Astrocyte (in vitro differentiated cells and primary cell): ENCODE data around the gene CIZ1.

Experiments
- EZH2 ChIP-seq: IDR thresholded peaks from 2 replicates; pipeline ENCODE4 v1.6.1; 2012; ENCODE audit warnings: mild to moderate bottlenecking, low read length, inconsistent platforms; ENCODE audit not compliant: insufficient read depth
- TF ChIP-seq, protein P1 (sequence below): IDR thresholded peaks from 2 replicates; pipeline ENCODE4 v1.5.1; 2011; ENCODE audit warnings: low read depth, mild to moderate bottlenecking, inconsistent platforms, low read length, moderate library complexity; ENCODE audit not compliant: insufficient read depth

GRCh38 chr9:128192601-128193371 lies 1.4 kb upstream of the CIZ1 start:
- TF ChIP-seq, protein P1, sequence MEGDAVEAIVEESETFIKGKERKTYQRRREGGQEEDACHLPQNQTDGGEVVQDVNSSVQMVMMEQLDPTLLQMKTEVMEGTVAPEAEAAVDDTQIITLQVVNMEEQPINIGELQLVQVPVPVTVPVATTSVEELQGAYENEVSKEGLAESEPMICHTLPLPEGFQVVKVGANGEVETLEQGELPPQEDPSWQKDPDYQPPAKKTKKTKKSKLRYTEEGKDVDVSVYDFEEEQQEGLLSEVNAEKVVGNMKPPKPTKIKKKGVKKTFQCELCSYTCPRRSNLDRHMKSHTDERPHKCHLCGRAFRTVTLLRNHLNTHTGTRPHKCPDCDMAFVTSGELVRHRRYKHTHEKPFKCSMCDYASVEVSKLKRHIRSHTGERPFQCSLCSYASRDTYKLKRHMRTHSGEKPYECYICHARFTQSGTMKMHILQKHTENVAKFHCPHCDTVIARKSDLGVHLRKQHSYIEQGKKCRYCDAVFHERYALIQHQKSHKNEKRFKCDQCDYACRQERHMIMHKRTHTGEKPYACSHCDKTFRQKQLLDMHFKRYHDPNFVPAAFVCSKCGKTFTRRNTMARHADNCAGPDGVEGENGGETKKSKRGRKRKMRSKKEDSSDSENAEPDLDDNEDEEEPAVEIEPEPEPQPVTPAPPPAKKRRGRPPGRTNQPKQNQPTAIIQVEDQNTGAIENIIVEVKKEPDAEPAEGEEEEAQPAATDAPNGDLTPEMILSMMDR: no peak
- TF ChIP-seq EZH2: no peak
